HEK293T (cell line): ENCODE data around the gene MT1H.

Experiments used
- CTCF ChIA-PET: fragments of 350-600 bp; formaldehyde crosslinking; extraction: SDS; loops from one replicate; lab custom pipeline; 2021; ENCODE audit warnings: antibody characterized with exemption, inconsistent platforms; lab: Yijun Ruan, JAX
- POLR2A ChIA-PET: fragments of 350-600 bp; formaldehyde crosslinking; extraction: SDS; loops from one replicate; lab custom pipeline; 2020; ENCODE audit warnings: antibody characterized with exemption, inconsistent platforms; lab: Yijun Ruan, JAX
- DNase-seq: peaks from one replicate; pipeline ENCODE4 v3.0.0; 2012; ENCODE audit warnings: mixed read lengths; ENCODE audit errors: extremely low spot score
- ARNT ChIP-seq: fragments of 450-650 bp; IDR thresholded peaks from 2 replicates; pipeline ENCODE4 v1.6.1; 2017; ENCODE audit warnings: mild to moderate bottlenecking
- BHLHE40 ChIP-seq: fragments of 450-650 bp; IDR thresholded peaks from 2 replicates; pipeline ENCODE4 v1.6.1; 2016; ENCODE audit warnings: mild to moderate bottlenecking, moderate library complexity, borderline replicate concordance
- CTBP1 ChIP-seq: fragments of 450-650 bp; IDR thresholded peaks from 2 replicates; pipeline ENCODE4 v1.6.1; 2016; ENCODE audit warnings: borderline replicate concordance
- ELF4 ChIP-seq: fragments of 450-650 bp; IDR thresholded peaks from 2 replicates; pipeline ENCODE4 v1.6.1; 2017; ENCODE audit warnings: antibody characterized with exemption
- FOXA1 ChIP-seq: fragments of 450-650 bp; IDR thresholded peaks from 2 replicates; pipeline ENCODE4 v1.6.1; 2016; ENCODE audit warnings: mild to moderate bottlenecking
- FOXK2 ChIP-seq: fragments of 450-650 bp; IDR thresholded peaks from 2 replicates; pipeline ENCODE4 v1.6.1; 2016; ENCODE audit warnings: mild to moderate bottlenecking
- FOXM1 ChIP-seq: fragments of 450-650 bp; IDR thresholded peaks from 2 replicates; pipeline ENCODE4 v1.6.1; 2017; ENCODE audit warnings: mild to moderate bottlenecking, borderline replicate concordance
- HDGF ChIP-seq: fragments of 450-650 bp; IDR thresholded peaks from 2 replicates; pipeline ENCODE4 v1.6.1; 2017; ENCODE audit warnings: antibody characterized with exemption, borderline replicate concordance
- L3MBTL2 ChIP-seq: fragments of 450-650 bp; conservative IDR thresholded peaks from 2 replicates; pipeline ENCODE4 v1.6.1; 2016; ENCODE audit warnings: mild to moderate bottlenecking
- LEF1 ChIP-seq: fragments of 450-650 bp; IDR thresholded peaks from 2 replicates; pipeline ENCODE4 v1.6.1; 2017; ENCODE audit warnings: mild to moderate bottlenecking, borderline replicate concordance
- NFRKB ChIP-seq: fragments of 450-650 bp; IDR thresholded peaks from 2 replicates; pipeline ENCODE4 v1.6.1; 2016; ENCODE audit warnings: mild to moderate bottlenecking, moderate library complexity
- PKNOX1 ChIP-seq: fragments of 450-650 bp; IDR thresholded peaks from 2 replicates; pipeline ENCODE4 v1.6.1; 2016
- SP1 ChIP-seq: fragments of 450-650 bp; IDR thresholded peaks from 2 replicates; pipeline ENCODE4 v1.6.1; 2017
- SUZ12 ChIP-seq: fragments of 450-650 bp; IDR thresholded peaks from 2 replicates; pipeline ENCODE4 v1.6.1; 2016; ENCODE audit warnings: mild to moderate bottlenecking
- TARDBP ChIP-seq: fragments of 450-650 bp; IDR thresholded peaks from 2 replicates; pipeline ENCODE4 v1.6.1; 2016
- ZNF384 ChIP-seq: fragments of 450-650 bp; IDR thresholded peaks from 2 replicates; pipeline ENCODE4 v1.6.1; 2016

MT1H gene

DNA sequence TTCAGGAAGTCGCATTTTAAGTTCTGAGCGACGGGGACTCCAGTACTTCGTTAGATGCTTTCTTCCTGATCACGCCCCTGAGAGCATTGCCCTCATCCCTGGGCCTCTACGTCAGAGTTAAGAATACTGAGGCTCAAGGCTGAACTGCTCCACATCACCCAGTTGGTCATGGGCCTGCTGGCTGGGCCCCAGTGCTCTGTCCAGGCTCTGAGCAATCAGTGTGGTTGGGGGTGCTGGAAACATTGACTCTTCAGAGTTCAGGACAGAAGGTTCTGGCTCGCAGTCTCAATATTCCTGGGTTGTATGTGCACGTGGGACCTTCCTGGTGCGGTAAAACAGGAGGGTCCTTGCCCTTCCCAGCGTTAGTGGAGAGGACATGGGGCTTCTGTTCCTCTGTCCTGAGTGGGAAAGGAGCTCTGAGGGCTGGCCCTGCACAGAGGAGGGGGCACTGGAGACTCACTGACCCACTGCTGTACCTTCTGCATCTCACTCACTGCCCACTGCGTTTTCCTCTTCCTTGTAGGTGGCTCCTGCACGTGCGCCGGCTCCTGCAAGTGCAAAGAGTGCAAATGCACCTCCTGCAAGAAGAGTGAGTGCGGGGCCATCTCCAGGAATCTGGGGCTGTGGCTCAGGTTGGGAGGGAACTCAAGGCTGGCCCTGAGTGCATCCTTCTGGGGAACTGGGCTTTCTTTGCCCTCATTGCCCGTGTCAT, 43.5 kb upstream of the MT1H start:
- TF ChIP-seq CTBP1 (no peak), ELF4 (no peak), TARDBP (no peak), FOXA1 (no peak), ARNT (no peak)
- no peak for DNase-seq
- ChIA-PET POLR2A (no interaction called here), CTCF (interaction anchor here (0.7 kb wide), 1 partner anchor 20 kb away, joined by 3 read pairs; no protein-coding TSS in a partner anchor)

DNA sequence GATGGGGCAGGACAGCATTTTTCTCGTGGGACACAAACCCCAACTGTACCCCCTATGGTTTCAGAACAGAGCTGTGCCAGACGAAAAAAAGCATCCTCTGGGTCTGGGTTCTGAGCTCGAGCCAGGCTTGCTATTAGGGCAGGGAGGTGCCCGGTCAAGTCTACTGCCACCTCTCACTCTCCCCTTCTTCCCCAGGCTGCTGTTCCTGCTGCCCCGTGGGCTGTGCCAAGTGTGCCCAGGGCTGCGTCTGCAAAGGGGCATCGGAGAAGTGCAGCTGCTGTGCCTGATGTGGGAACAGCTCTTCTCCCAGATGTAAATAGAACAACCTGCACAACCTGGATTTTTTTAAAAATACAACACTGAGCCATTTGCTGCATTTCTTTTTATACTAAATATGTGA, 42.9 kb upstream of the MT1H start:
- POLR2A ChIA-PET: no interaction called here
- DNase-seq: no peak
- TF ChIP-seq ARNT (no peak), NFRKB (no peak), SP1 (no peak), FOXM1 (no peak), ELF4 (no peak), BHLHE40 (no peak), SUZ12 (no peak), CTBP1 (no peak), L3MBTL2 (no peak), LEF1 (no peak), TARDBP (no peak), FOXK2 (no peak), PKNOX1 (no peak)
- CTCF ChIA-PET: no interaction called here

- POLR2A ChIA-PET: no interaction called here
- TF ChIP-seq L3MBTL2 (no peak), BHLHE40 (no peak), FOXK2 (no peak), SUZ12 (no peak), FOXA1 (no peak), LEF1 (no peak), CTBP1 (no peak), HDGF (no peak), TARDBP (no peak), PKNOX1 (no peak), NFRKB (no peak), ELF4 (no peak), FOXM1 (no peak), SP1 (no peak), ZNF384 (no peak), ARNT (no peak)
- no peak for DNase-seq
- CTCF ChIA-PET: no interaction called here
Observed at GRCh38 chr16:56628486-56629350, 40.9 kb upstream of the MT1H start.

- TF ChIP-seq CTBP1 (no peak), BHLHE40 (no peak), SP1 (no peak), FOXM1 (no peak), ARNT (no peak), ELF4 (no peak), PKNOX1 (no peak), HDGF (no peak), L3MBTL2 (no peak), FOXK2 (no peak), NFRKB (no peak), FOXA1 (no peak), LEF1 (no peak), ZNF384 (no peak), SUZ12 (no peak), TARDBP (no peak)
- ChIA-PET CTCF (interaction anchor here (1.2 kb wide), 1 partner anchor 25 kb away, joined by 3 read pairs; no protein-coding TSS in a partner anchor), POLR2A (no interaction called here)
- no peak for DNase-seq
Observed at GRCh38 chr16:56629531-56629930, 40.1 kb upstream of the MT1H start.

DNA sequence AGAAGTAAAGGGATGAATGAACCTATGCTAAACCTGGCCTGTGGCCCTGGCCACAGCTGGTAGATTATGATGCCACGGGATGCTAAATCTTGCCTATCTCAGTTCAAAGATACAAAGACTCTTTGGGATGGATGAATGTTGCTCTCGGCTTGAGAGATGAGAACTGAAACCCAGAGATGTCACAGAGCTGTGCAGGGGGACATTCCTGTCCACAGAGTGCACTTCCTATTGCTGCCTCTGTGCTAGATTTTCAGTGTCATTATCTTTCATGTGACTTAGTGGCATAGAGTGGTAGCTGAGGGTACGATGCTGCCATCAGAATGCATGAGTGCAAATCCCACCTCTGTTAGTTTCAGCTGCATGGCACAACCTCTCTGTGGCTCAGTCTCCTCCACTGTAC, 39.5 kb upstream of the MT1H start:
- CTCF ChIA-PET: interaction anchor here (1.2 kb wide), 1 partner anchor 25 kb away, joined by 3 read pairs; no protein-coding TSS in a partner anchor
- DNase-seq: no peak

More for the DNA sequence above, 39.5 kb upstream of the MT1H start:
- POLR2A ChIA-PET: no interaction called here
- TF ChIP-seq BHLHE40 (no peak), ELF4 (no peak), SUZ12 (no peak), ZNF384 (no peak), PKNOX1 (no peak), FOXA1 (no peak), ARNT (no peak), SP1 (no peak), FOXM1 (no peak), TARDBP (no peak), NFRKB (no peak), L3MBTL2 (no peak)
